Endothelial cell of umbilical vein (primary cell): ENCODE data around the gene D2HGDH. TPM values are rescaled to one million over a fixed set of nuclear protein-coding genes. Genes with fewer than 3 reads are reported as not detected.

ENCODE experiments used
- BruUV-seq: library from RNA; stranded (reverse); fragments of 400-500 nt; replicated peaks from 2 replicates; lab custom pipeline; 2021; lab: Mats Ljungman, UMichigan
- CTCF ChIA-PET: fragments of 300-600, 350-600 bp; sonication (Branson Sonifier 250); formaldehyde crosslinking; loops from one replicate; lab custom pipeline; 2021; ENCODE audit warnings: antibody characterized with exemption, inconsistent platforms; lab: Charles Lee
- POLR2A ChIA-PET: fragments of 300-600, 350-600 bp; sonication (Branson Sonifier 250); formaldehyde crosslinking; loops from one replicate; lab custom pipeline; 2021; ENCODE audit warnings: antibody characterized with exemption, inconsistent platforms; lab: Charles Lee
- DNase-seq: peaks from one replicate; pipeline ENCODE4 v3.0.0-alpha.2; 2011; ENCODE audit warnings: low read depth, low spot score
- FAIRE-seq: peaks from 2 replicates; lab custom pipeline; 2011; peaks lifted over from hg19 to GRCh38; lab: Jason Lieb, UNC
- H2AFZ ChIP-seq: 2 replicates; pipeline ENCODE4 v1.6.0; 2012; ENCODE audit warnings: low read depth, low read length, control low read depth, inconsistent platforms
- H3K27ac ChIP-seq: 2 replicates; pipeline ENCODE4 v1.5.1; 2011; ENCODE audit warnings: low read depth, mild to moderate bottlenecking, control low read depth, low read length, moderate library complexity; ENCODE audit not compliant: insufficient read depth
- H3K27me3 ChIP-seq, 2 experiments: 2 replicates each; pipeline versions ENCODE4 v1.6.0 to v1.6.1; 2011; ENCODE audit warnings: low read length in 2 of 2, mixed read lengths in 1 of 2; ENCODE audit not compliant: control insufficient read depth in 2 of 2, insufficient read depth in 2 of 2
- H3K36me3 ChIP-seq, 2 experiments: 2 replicates in 1 of 2; 3 replicates in 1 of 2; pipeline ENCODE4 v1.5.1; 2011; ENCODE audit warnings: low read length in 2 of 2, mild to moderate bottlenecking in 1 of 2, moderate library complexity in 1 of 2; ENCODE audit not compliant: control insufficient read depth in 2 of 2, insufficient read depth in 2 of 2; ENCODE audit errors: extremely low read depth in 1 of 2
- H3K4me1 ChIP-seq: 3 replicates; pipeline ENCODE4 v1.5.1; 2011; ENCODE audit warnings: mild to moderate bottlenecking, low read length; ENCODE audit not compliant: control insufficient read depth, insufficient read depth; ENCODE audit errors: extremely low read depth
- H3K4me2 ChIP-seq: 2 replicates; pipeline ENCODE4 v1.6.1; 2011; ENCODE audit warnings: low read length, control low read depth, mixed read lengths; ENCODE audit not compliant: insufficient read depth
- H3K4me3 ChIP-seq, 3 experiments: fragments of 200-600 bp in 1 of 3; sonication (generic), shearing (Covaris generic) in 1 of 3; replicated peaks in 1 of 3; 2 replicates each; pipeline ENCODE4 v1.5.1; 2011 to 2016; ENCODE audit warnings: control low read depth in 3 of 3, low read length in 3 of 3, mild to moderate bottlenecking in 2 of 3, inconsistent platforms in 1 of 3, low read depth in 1 of 3, moderate library complexity in 1 of 3; ENCODE audit not compliant: insufficient read depth in 1 of 3
- H3K79me2 ChIP-seq: 2 replicates; pipeline ENCODE4 v1.6.0; 2012; ENCODE audit warnings: low read length, inconsistent platforms; ENCODE audit not compliant: control insufficient read depth, insufficient read depth
- H3K9ac ChIP-seq: replicated peaks from 2 replicates; pipeline ENCODE3; 2011; ENCODE audit warnings: low read length, control low read depth; ENCODE audit not compliant: insufficient read depth; ENCODE audit errors: extremely low read depth
- H3K9me1 ChIP-seq: replicated peaks from 3 replicates; pipeline ENCODE4 v1.6.0; 2011; ENCODE audit warnings: mild to moderate bottlenecking, low read length; ENCODE audit not compliant: control insufficient read depth, insufficient read depth; ENCODE audit errors: extremely low read depth
- H3K9me3 ChIP-seq: replicated peaks from 2 replicates; pipeline ENCODE4 v1.5.1; 2012; ENCODE audit warnings: low read length, inconsistent platforms; ENCODE audit not compliant: control insufficient read depth, insufficient read depth
- H4K20me1 ChIP-seq: replicated peaks from 2 replicates; pipeline ENCODE3; 2011; ENCODE audit warnings: mild to moderate bottlenecking, low read length; ENCODE audit not compliant: control insufficient read depth, insufficient read depth; ENCODE audit errors: extremely low read depth
- CTCF ChIP-seq, 2 donors: IDR thresholded peaks; 1 replicate in 1 of 2; 2 replicates in 1 of 2; pipeline ENCODE4 v1.5.1; 2011; ENCODE audit warnings: low read length in 2 of 2, mild to moderate bottlenecking in 2 of 2, moderate library complexity in 2 of 2, control low read depth in 1 of 2, inconsistent platforms in 1 of 2, low read depth in 1 of 2; ENCODE audit not compliant: insufficient read depth in 1 of 2; ENCODE audit errors: extremely low read depth in 1 of 2
- EZH2 ChIP-seq: IDR thresholded peaks from 2 replicates; pipeline ENCODE4 v1.6.1; 2012; ENCODE audit warnings: borderline replicate concordance, low read depth, mild to moderate bottlenecking, moderate library complexity, low read length, inconsistent platforms; ENCODE audit not compliant: severe bottlenecking
- FOS ChIP-seq: IDR thresholded peaks from 2 replicates; pipeline ENCODE4 v1.6.1; 2011; ENCODE audit warnings: mild to moderate bottlenecking, low read length, moderate library complexity, borderline replicate concordance; ENCODE audit not compliant: insufficient read depth
- GATA2 ChIP-seq: IDR thresholded peaks from 2 replicates; pipeline ENCODE4 v1.7.0; 2011; ENCODE audit warnings: low read depth, mild to moderate bottlenecking, moderate library complexity, mixed read lengths, low read length; ENCODE audit not compliant: insufficient read length, insufficient read depth
- JUN ChIP-seq: IDR thresholded peaks from 2 replicates; pipeline ENCODE4 v1.6.1; 2011; ENCODE audit warnings: borderline replicate concordance, low read depth; ENCODE audit not compliant: insufficient read length, insufficient read depth
- MAX ChIP-seq: IDR thresholded peaks from 2 replicates; pipeline ENCODE4 v1.6.1; 2011; ENCODE audit not compliant: insufficient read depth, insufficient read length
- MYC ChIP-seq: IDR thresholded peaks from one replicate; pipeline ENCODE4 v1.6.1; 2011; ENCODE audit warnings: mild to moderate bottlenecking, low read depth, low read length
- POLR2A ChIP-seq: IDR thresholded peaks from 2 replicates; pipeline ENCODE4 v1.6.1; 2012; ENCODE audit warnings: low read depth, mild to moderate bottlenecking, control low read depth, low read length
- POLR2AphosphoS5 ChIP-seq: IDR thresholded peaks from 2 replicates; pipeline ENCODE4 v1.6.1; 2012; ENCODE audit warnings: low read depth, mild to moderate bottlenecking, control low read depth, low read length, moderate library complexity; ENCODE audit not compliant: insufficient read depth
- dilution Hi-C: fragments of 300-500 bp; cut with MboI; formaldehyde crosslinking; loops from one replicate; pipeline ENCODE4 v1.15.0; 2019; ENCODE audit warnings: low sequenced_read_pairs; ENCODE audit not compliant: extremely low pct_ligation_motif_present
- intact Hi-C: fragments of 100-400 bp; cut with micrococcal nuclease; formaldehyde crosslinking; loops from one replicate; pipeline ENCODE4 v1.10.0; 2022
- polyA plus RNA-seq, 4 experiments: library from polyadenylated mRNA; depleted of rRNA in 3 of 4; stranded (reverse) in 3 of 4; unstranded in 1 of 4; fragments of >200 nt; gene quantifications; 2 replicates each; pipeline versions ENCODE4 v1.2.1 to v1.2.3, GENCODE V29; 2011 to 2012; ENCODE audit warnings: missing spikeins in 1 of 4
- total RNA-seq: library from RNA; stranded (reverse); gene quantifications from 2 replicates; pipeline ENCODE4 v1.2.3, GENCODE V29; 2021

D2HGDH gene
- total and polyA plus RNA-seq, 2 donors (not counting 3 experiments of a cell fraction or from before 2014, with no cell fraction given), result 22.3 TPM

DNA sequence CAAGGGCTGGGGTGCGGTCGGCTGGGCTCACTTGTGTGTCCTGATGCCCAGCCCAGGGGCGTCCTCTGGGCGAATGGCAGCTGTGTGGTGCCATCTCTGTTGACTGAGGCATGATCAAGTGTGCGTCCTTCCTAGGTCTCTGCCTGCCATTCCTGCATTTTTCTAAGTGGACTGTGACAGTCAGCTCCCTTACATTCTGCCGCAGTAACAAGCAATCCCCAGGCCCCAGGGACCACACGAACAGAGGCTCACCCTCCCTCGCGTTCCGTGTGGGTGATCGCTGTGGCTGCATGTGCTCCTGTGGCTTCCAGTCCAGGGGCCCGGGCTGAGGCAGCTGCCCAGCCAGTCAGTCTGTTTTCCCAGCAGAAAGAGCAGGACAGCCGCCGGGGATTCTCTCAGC lies 17.8 kb downstream of the D2HGDH start:
- no peak for FAIRE-seq
- CTCF ChIA-PET, result no interaction called here

GRCh38 chr2:241752689-241753276 lies 18.4 kb downstream of the D2HGDH start:
- Histone ChIP-seq H3K79me2 (no peaks in the 10 kb centered on the region), H3K4me2 (no peak overlapping the region), H3K4me3 (no peak overlapping the region), H3K9ac (no peak overlapping the region), H3K4me1 (no peaks in the 10 kb centered on the region), H3K27ac (no peak overlapping the region), H4K20me1 (no peaks in the 10 kb centered on the region), H3K36me3 (peaks cover 0 to 13% of the 10 kb centered on the region in 2 experiments), H3K27me3 (no peaks in the 10 kb centered on the region), H2AFZ (no peak overlapping the region), H3K9me3 (no peaks in the 10 kb centered on the region), H3K9me1 (no peaks in the 10 kb centered on the region)
- CTCF ChIA-PET, result no interaction called here
- TF ChIP-seq JUN (no peak), MYC (no peak), POLR2A (no peak), GATA2 (no peak), CTCF (IDR thresholded peaks at IDR 0.05; ENCODE audit: extremely low read depth in 1 of 2, insufficient read depth in 1 of 2, low read depth in 1 of 2, low read length in 2 of 2) (no peak), FOS (no peak), EZH2 (no peak), MAX (no peak), POLR2AphosphoS5 (no peak)
- dilution Hi-C loops (no loop called here), intact Hi-C loops (no loop called here)
- POLR2A ChIA-PET, result no interaction called here
- FAIRE-seq (no peak), DNase-seq (no peak)
- no TSS peak for BruUV-seq

More for the DNA sequence above, 17.8 kb downstream of the D2HGDH start:
- no peaks in the 10 kb centered on the region for H3K9me1 ChIP-seq
- H3K9me3 ChIP-seq, result no peaks in the 10 kb centered on the region
- no peaks in the 10 kb centered on the region for H3K27me3 ChIP-seq
- H3K9ac ChIP-seq, result no peak overlapping the region
- no peak overlapping the region for H3K27ac ChIP-seq
- dilution Hi-C loops, result no loop called here
- no TSS peak for BruUV-seq
- H3K36me3 ChIP-seq, result peaks cover 0 to 13% of the 10 kb centered on the region in 2 experiments
- no peak overlapping the region for H3K4me3 ChIP-seq
- no peak overlapping the region for H3K4me2 ChIP-seq
- no peak for TF ChIP-seq GATA2
- H3K4me1 ChIP-seq, result no peaks in the 10 kb centered on the region
- intact Hi-C loops, result no loop called here
- DNase-seq, result no peak
- POLR2A ChIA-PET, result no interaction called here
- H2AFZ ChIP-seq, result no peak overlapping the region
- no peaks in the 10 kb centered on the region for H3K79me2 ChIP-seq
- no peaks in the 10 kb centered on the region for H4K20me1 ChIP-seq
